Neuron (in vitro differentiated cells): ENCODE data around the gene TP73.

ENCODE experiments used
- H2AFZ ChIP-seq: one replicate; pipeline ENCODE4 v1.6.1; 2013; ENCODE audit warnings: low read depth, mild to moderate bottlenecking, inconsistent platforms, low read length, moderate library complexity
- H3K27me3 ChIP-seq: one replicate; pipeline ENCODE4 v1.6.1; 2013; ENCODE audit warnings: low read length; ENCODE audit not compliant: insufficient read depth
- H3K36me3 ChIP-seq: one replicate; pipeline ENCODE4 v1.6.1; 2013; ENCODE audit warnings: low read length; ENCODE audit not compliant: insufficient read depth
- H3K4me1 ChIP-seq: one replicate; pipeline ENCODE4 v1.6.1; 2013; ENCODE audit warnings: low read length; ENCODE audit not compliant: insufficient read depth
- H3K4me3 ChIP-seq: 2 replicates; pipeline ENCODE4 v1.5.1; 2013; ENCODE audit warnings: mild to moderate bottlenecking, low read length, moderate library complexity
- H3K9me3 ChIP-seq: one replicate; pipeline ENCODE4 v1.6.1; 2013; ENCODE audit warnings: low read length

Gene TP73

GRCh38 chr1:3727825-3728776, 75.8 kb downstream of the TP73 start:
- H3K36me3 ChIP-seq, result no peaks in the 10 kb centered on the region
- peaks cover 17% of the 10 kb centered on the region for H3K4me1 ChIP-seq
- no peaks in the 10 kb centered on the region for H3K9me3 ChIP-seq
- no peaks in the 10 kb centered on the region for H3K27me3 ChIP-seq
- H3K4me3 ChIP-seq, result no peak overlapping the region
- no peak overlapping the region for H2AFZ ChIP-seq

GRCh38 chr1:3729594-3730542, 77.6 kb downstream of the TP73 start:
- peaks cover 2% of the 10 kb centered on the region for H3K36me3 ChIP-seq
- H3K4me3 ChIP-seq, result no peak overlapping the region
- no peaks in the 10 kb centered on the region for H3K9me3 ChIP-seq
- peaks cover 17% of the 10 kb centered on the region for H3K4me1 ChIP-seq
- no peak overlapping the region for H2AFZ ChIP-seq
- H3K27me3 ChIP-seq, result no peaks in the 10 kb centered on the region

GRCh38 chr1:3730543-3731247, 78.4 kb downstream of the TP73 start:
- peaks cover 5% of the 10 kb centered on the region for H3K36me3 ChIP-seq
- no peaks in the 10 kb centered on the region for H3K9me3 ChIP-seq
- H3K4me3 ChIP-seq, result no peak overlapping the region
- H3K4me1 ChIP-seq, result peaks cover 17% of the 10 kb centered on the region
- H3K27me3 ChIP-seq, result no peaks in the 10 kb centered on the region
- no peak overlapping the region for H2AFZ ChIP-seq

- H2AFZ ChIP-seq, result no peak overlapping the region
- H3K27me3 ChIP-seq, result no peaks in the 10 kb centered on the region
- H3K4me3 ChIP-seq, result no peak overlapping the region
- peaks cover 17% of the 10 kb centered on the region for H3K4me1 ChIP-seq
- peaks cover 15% of the 10 kb centered on the region for H3K36me3 ChIP-seq
- no peaks in the 10 kb centered on the region for H3K9me3 ChIP-seq
Measured at GRCh38 chr1:3731583-3732433, 79.5 kb downstream of the TP73 start.

- Histone ChIP-seq H3K9me3 (no peaks in the 10 kb centered on the region), H2AFZ (no peak overlapping the region), H3K4me3 (no peak overlapping the region), H3K27me3 (no peaks in the 10 kb centered on the region), H3K36me3 (peaks cover 20% of the 10 kb centered on the region), H3K4me1 (peaks cover 17% of the 10 kb centered on the region)
Measured at GRCh38 chr1:3732434-3733093, 80.2 kb downstream of the TP73 start.

GRCh38 chr1:3733094-3733882, 81.0 kb downstream of the TP73 start:
- Histone ChIP-seq H3K4me1 (peaks cover 17% of the 10 kb centered on the region), H3K36me3 (peaks cover 27% of the 10 kb centered on the region), H3K27me3 (no peaks in the 10 kb centered on the region), H2AFZ (no peak overlapping the region), H3K9me3 (no peaks in the 10 kb centered on the region), H3K4me3 (no peak overlapping the region)

GRCh38 chr1:3733883-3734589, 81.7 kb downstream of the TP73 start:
- Histone ChIP-seq H3K4me3 (no peak overlapping the region), H2AFZ (no peak overlapping the region), H3K36me3 (peaks cover 34% of the 10 kb centered on the region), H3K4me1 (peaks cover 17% of the 10 kb centered on the region), H3K9me3 (no peaks in the 10 kb centered on the region), H3K27me3 (no peaks in the 10 kb centered on the region)

- H3K36me3 ChIP-seq, result peaks cover 38% of the 10 kb centered on the region
- H3K27me3 ChIP-seq, result no peaks in the 10 kb centered on the region
- H2AFZ ChIP-seq, result no peak overlapping the region
- peaks cover 17% of the 10 kb centered on the region for H3K4me1 ChIP-seq
- no peak overlapping the region for H3K4me3 ChIP-seq
- H3K9me3 ChIP-seq, result no peaks in the 10 kb centered on the region
Measured at GRCh38 chr1:3734602-3735001, 82.3 kb downstream of the TP73 start.

GRCh38 chr1:3735027-3735681, 82.8 kb downstream of the TP73 start:
- Histone ChIP-seq H3K9me3 (no peaks in the 10 kb centered on the region), H2AFZ (no peak overlapping the region), H3K4me1 (peaks cover 17% of the 10 kb centered on the region), H3K27me3 (no peaks in the 10 kb centered on the region), H3K36me3 (peaks cover 43% of the 10 kb centered on the region), H3K4me3 (no peak overlapping the region)

- peaks cover 46% of the 10 kb centered on the region for H3K36me3 ChIP-seq
- H3K4me1 ChIP-seq, result peaks cover 17% of the 10 kb centered on the region
- H2AFZ ChIP-seq, result no peak overlapping the region
- no peaks in the 10 kb centered on the region for H3K27me3 ChIP-seq
- no peaks in the 10 kb centered on the region for H3K9me3 ChIP-seq
- no peak overlapping the region for H3K4me3 ChIP-seq
Measured at GRCh38 chr1:3735688-3736087, 83.4 kb downstream of the TP73 start.
